ENCODE data around the gene LRFN4.

Gene LRFN4

GRCh38 chr11:66870616-66871520 lies 14.0 kb downstream of the LRFN4 start:
- DNase-seq (ENCODE audit: low spot score) = no peak

- no peak for DNase-seq (ENCODE audit: low spot score)
These were observed 14.6 kb downstream of the LRFN4 start for GRCh38 chr11:66871521-66871901.

- no peak for DNase-seq (ENCODE audit: low spot score)
These were observed 17.4 kb downstream of the LRFN4 start for GRCh38 chr11:66874232-66874631.

- DNase-seq (ENCODE audit: low spot score) = no peak
These were observed 18.5 kb downstream of the LRFN4 start for GRCh38 chr11:66875378-66875777.

GRCh38 chr11:66877588-66878385 lies 20.9 kb downstream of the LRFN4 start:
- no peak for DNase-seq (ENCODE audit: low spot score)

- DNase-seq (ENCODE audit: low spot score) = no peak
These were observed 21.6 kb downstream of the LRFN4 start for GRCh38 chr11:66878474-66878873.

- DNase-seq (ENCODE audit: low spot score) = no peak
These were observed 22.1 kb downstream of the LRFN4 start for GRCh38 chr11:66879000-66879399.

GRCh38 chr11:66879583-66879982 lies 22.7 kb downstream of the LRFN4 start:
- DNase-seq (ENCODE audit: low spot score) = no peak

GRCh38 chr11:66879999-66880398 lies 23.1 kb downstream of the LRFN4 start:
- DNase-seq (ENCODE audit: low spot score) = no peak

GRCh38 chr11:66880496-66881450 lies 23.9 kb downstream of the LRFN4 start:
- DNase-seq (ENCODE audit: low spot score) = peak; percentile 61

GRCh38 chr11:66881451-66881835 lies 24.6 kb downstream of the LRFN4 start:
- no peak for DNase-seq (ENCODE audit: low spot score)

GRCh38 chr11:66881927-66882452 lies 25.1 kb downstream of the LRFN4 start:
- peak; percentile 31 for DNase-seq (ENCODE audit: low spot score)

GRCh38 chr11:66882561-66883015 lies 25.7 kb downstream of the LRFN4 start:
- DNase-seq (ENCODE audit: low spot score) = peak; percentile 72

GRCh38 chr11:66883016-66883965 lies 26.4 kb downstream of the LRFN4 start:
- peak; percentile 78 for DNase-seq (ENCODE audit: low spot score)

- no peak for DNase-seq (ENCODE audit: low spot score)
These were observed 27.6 kb downstream of the LRFN4 start for GRCh38 chr11:66884443-66884842.

- no peak for DNase-seq (ENCODE audit: low spot score)
These were observed 28.6 kb downstream of the LRFN4 start for GRCh38 chr11:66885469-66885868.

- DNase-seq (ENCODE audit: low spot score) = no peak
These were observed 29.1 kb downstream of the LRFN4 start for GRCh38 chr11:66885950-66886440.

- DNase-seq (ENCODE audit: low spot score) = no peak
These were observed 29.9 kb downstream of the LRFN4 start for GRCh38 chr11:66886671-66887221.

GRCh38 chr11:66887526-66887925 lies 30.7 kb downstream of the LRFN4 start:
- no peak for DNase-seq (ENCODE audit: low spot score)

- DNase-seq (ENCODE audit: low spot score) = no peak
These were observed 31.4 kb downstream of the LRFN4 start for GRCh38 chr11:66888282-66888681.

Data from pons (tissue), 1 donor.